Bronchial epithelial cell (primary cell): ENCODE data around the gene CASP8AP2. TPM values are rescaled to one million over a fixed set of nuclear protein-coding genes. Genes with fewer than 3 reads are reported as not detected.

Experiments
- DNase-seq: peaks from one replicate; pipeline ENCODE4 v3.0.0-alpha.2; 2010; ENCODE audit warnings: low read depth
- FAIRE-seq: peaks from 2 replicates; lab custom pipeline; 2011; peaks lifted over from hg19 to GRCh38; lab: Jason Lieb, UNC
- H3K27me3 ChIP-seq: 2 replicates; pipeline ENCODE4 v1.5.1; 2011; ENCODE audit warnings: low read length; ENCODE audit not compliant: control insufficient read depth, insufficient read depth
- H3K36me3 ChIP-seq: 2 replicates; pipeline ENCODE4 v1.5.1; 2011; ENCODE audit warnings: low read length; ENCODE audit not compliant: control insufficient read depth, insufficient read depth
- H3K4me3 ChIP-seq: 2 replicates; pipeline ENCODE4 v1.5.1; 2011; ENCODE audit warnings: mild to moderate bottlenecking, low read depth, low read length, control low read depth
- CTCF ChIP-seq: IDR thresholded peaks from 2 replicates; pipeline ENCODE4 v1.5.1; 2011; ENCODE audit warnings: mild to moderate bottlenecking, moderate library complexity, low read length, control low read depth, inconsistent platforms; ENCODE audit not compliant: insufficient read depth, severe bottlenecking
- total RNA-seq: library from RNA; depleted of rRNA; stranded (reverse); fragments of >200 nt; gene quantifications from 2 replicates; pipeline ENCODE4 v1.2.1, GENCODE V29; 2014

Gene CASP8AP2
- total RNA-seq, 1 donor from 2014 or later, result 10.5 TPM

GRCh38 chr6:89862273-89862672, 32.6 kb downstream of the CASP8AP2 start:
- no peak overlapping the region for H3K4me3 ChIP-seq
- DNase-seq, result no peak
- no peak for TF ChIP-seq CTCF
- no peak for FAIRE-seq
- H3K36me3 ChIP-seq, result peaks cover 11% of the 10 kb centered on the region
- no peaks in the 10 kb centered on the region for H3K27me3 ChIP-seq

- Histone ChIP-seq H3K36me3 (peaks cover 9% of the 10 kb centered on the region), H3K4me3 (no peak overlapping the region), H3K27me3 (no peaks in the 10 kb centered on the region)
- TF ChIP-seq CTCF, result no peak
- FAIRE-seq (no peak), DNase-seq (no peak)
Measured at GRCh38 chr6:89862698-89863097, 33.0 kb downstream of the CASP8AP2 start.

GRCh38 chr6:89866024-89866678, 36.5 kb downstream of the CASP8AP2 start:
- DNase-seq (no peak), FAIRE-seq (no peak)
- peaks cover 7% of the 10 kb centered on the region for H3K36me3 ChIP-seq
- no peaks in the 10 kb centered on the region for H3K27me3 ChIP-seq
- no peak for TF ChIP-seq CTCF
- H3K4me3 ChIP-seq, result no peak overlapping the region

- no peak overlapping the region for H3K4me3 ChIP-seq
- no peaks in the 10 kb centered on the region for H3K27me3 ChIP-seq
- no peak for DNase-seq
- no peak for FAIRE-seq
- TF ChIP-seq CTCF, result no peak
- no peaks in the 10 kb centered on the region for H3K36me3 ChIP-seq
Measured at GRCh38 chr6:89873721-89874120, 44.0 kb downstream of the CASP8AP2 start.

GRCh38 chr6:89874438-89874837, 44.8 kb downstream of the CASP8AP2 start:
- Histone ChIP-seq H3K36me3 (no peaks in the 10 kb centered on the region), H3K27me3 (no peaks in the 10 kb centered on the region), H3K4me3 (no peak overlapping the region)
- no peak for TF ChIP-seq CTCF
- DNase-seq (no peak), FAIRE-seq (no peak)

- Histone ChIP-seq H3K36me3 (no peaks in the 10 kb centered on the region), H3K27me3 (no peaks in the 10 kb centered on the region), H3K4me3 (no peak overlapping the region)
- DNase-seq (no peak), FAIRE-seq (no peak)
- no peak for TF ChIP-seq CTCF
Measured at GRCh38 chr6:89886378-89887120, 56.9 kb downstream of the CASP8AP2 start.
